ENCODE measurements around the gene MRPL40. TPM values are rescaled to one million over a fixed set of nuclear protein-coding genes. Genes with fewer than 3 reads are reported as not detected.

Gene MRPL40
- total and polyA plus RNA-seq, 2 donors (not counting 1 experiment from before 2014, with no cell fraction given): 12.5 to 21.9 TPM

DNA sequence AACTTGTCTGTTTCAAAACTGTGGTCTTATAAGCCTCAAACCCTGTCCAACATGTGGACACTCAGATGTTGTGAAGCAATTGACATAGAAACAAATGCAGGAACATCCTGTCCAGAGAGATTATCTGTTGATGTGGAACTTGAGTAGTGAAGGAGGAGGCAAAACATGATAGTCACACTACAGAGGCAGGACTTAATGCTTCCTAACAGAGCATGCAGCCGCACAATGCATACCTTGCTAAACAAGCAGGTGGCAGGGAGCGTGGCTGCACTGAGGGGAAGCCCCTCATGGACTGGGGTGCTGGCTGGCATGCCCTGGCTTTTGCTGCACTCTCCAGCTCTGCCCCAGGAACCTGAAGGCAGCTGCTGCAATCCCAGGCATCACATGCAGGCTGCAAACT, 9.8 kb downstream of the MRPL40 start:
- H3K4me3 ChIP-seq (ENCODE audit: control extremely low read depth in 1 of 5, extremely low read depth in 1 of 5, insufficient read depth in 1 of 5, low read depth in 2 of 5, low read length in 4 of 5): no peak overlapping the region
- DNase-seq (no peak), ATAC-seq (ENCODE audit: low read depth) (no peak)
- peaks cover 8 to 11% of the 10 kb centered on the region in 2 donors for H3K4me1 ChIP-seq (ENCODE audit: control insufficient read depth in 2 of 2, insufficient read depth in 2 of 2, low read length in 2 of 2)
- H3K27ac ChIP-seq (ENCODE audit: low read length in 2 of 2): no peak overlapping the region
- Mint-ChIP-seq H3K4me1 (peaks cover 32% of the 10 kb centered on the region), H3K9me3 (ENCODE audit: insufficient read depth) (no peaks in the 10 kb centered on the region), H3K4me3 (no peak overlapping the region), H3K27me3 (no peaks in the 10 kb centered on the region), H3K27ac (no peak overlapping the region)
- TF ChIP-seq, protein P1, sequence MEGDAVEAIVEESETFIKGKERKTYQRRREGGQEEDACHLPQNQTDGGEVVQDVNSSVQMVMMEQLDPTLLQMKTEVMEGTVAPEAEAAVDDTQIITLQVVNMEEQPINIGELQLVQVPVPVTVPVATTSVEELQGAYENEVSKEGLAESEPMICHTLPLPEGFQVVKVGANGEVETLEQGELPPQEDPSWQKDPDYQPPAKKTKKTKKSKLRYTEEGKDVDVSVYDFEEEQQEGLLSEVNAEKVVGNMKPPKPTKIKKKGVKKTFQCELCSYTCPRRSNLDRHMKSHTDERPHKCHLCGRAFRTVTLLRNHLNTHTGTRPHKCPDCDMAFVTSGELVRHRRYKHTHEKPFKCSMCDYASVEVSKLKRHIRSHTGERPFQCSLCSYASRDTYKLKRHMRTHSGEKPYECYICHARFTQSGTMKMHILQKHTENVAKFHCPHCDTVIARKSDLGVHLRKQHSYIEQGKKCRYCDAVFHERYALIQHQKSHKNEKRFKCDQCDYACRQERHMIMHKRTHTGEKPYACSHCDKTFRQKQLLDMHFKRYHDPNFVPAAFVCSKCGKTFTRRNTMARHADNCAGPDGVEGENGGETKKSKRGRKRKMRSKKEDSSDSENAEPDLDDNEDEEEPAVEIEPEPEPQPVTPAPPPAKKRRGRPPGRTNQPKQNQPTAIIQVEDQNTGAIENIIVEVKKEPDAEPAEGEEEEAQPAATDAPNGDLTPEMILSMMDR (IDR thresholded peaks at IDR 0.05): no peak
- TF ChIP-seq EZH2 (IDR thresholded peaks at IDR 0.05; ENCODE audit: borderline replicate concordance, insufficient read depth, low read depth, low read length, poor library complexity, severe bottlenecking): no peak
- 82% methylated on average over 2 of the region's 2 CpGs for WGBS (ENCODE audit: insufficient coverage)
- peaks cover 4 to 38% of the 10 kb centered on the region in 2 experiments for H3K36me3 ChIP-seq (replicated peaks in 1 of 2; ENCODE audit: control extremely low read depth in 1 of 2, control insufficient read depth in 1 of 2, extremely low read depth in 1 of 2, insufficient read depth in 2 of 2, low read length in 1 of 2)
- no peak overlapping the region for H2AFZ ChIP-seq (ENCODE audit: insufficient read depth, low read depth, low read length, poor library complexity, severe bottlenecking)
- ChIA-PET CTCF (no interaction called here), POLR2A (no interaction called here)
- H3K79me2 ChIP-seq (ENCODE audit: control insufficient read depth, insufficient read depth, low read length): peaks cover 67% of the 10 kb centered on the region
- H3K9me3 ChIP-seq (ENCODE audit: control extremely low read depth in 1 of 3, control insufficient read depth in 2 of 3, insufficient read depth in 1 of 3, low read length in 2 of 3): no peaks in the 10 kb centered on the region
- no peak overlapping the region for H3K4me2 ChIP-seq (replicated peaks; ENCODE audit: low read depth, low read length, poor library complexity, severe bottlenecking)
- H3K27me3 ChIP-seq (replicated peaks in 1 of 4; ENCODE audit: control extremely low read depth in 1 of 4, control insufficient read depth in 3 of 4, insufficient read depth in 4 of 4, low read length in 3 of 4): no peaks in the 10 kb centered on the region
- intact Hi-C loops (cut with micrococcal nuclease): no loop called here
- peaks cover 22% of the 10 kb centered on the region for H4K20me1 ChIP-seq (ENCODE audit: control insufficient read depth, insufficient read depth, low read length, poor library complexity, severe bottlenecking)
- no peak overlapping the region for H3K9ac ChIP-seq (ENCODE audit: low read length)

DNA sequence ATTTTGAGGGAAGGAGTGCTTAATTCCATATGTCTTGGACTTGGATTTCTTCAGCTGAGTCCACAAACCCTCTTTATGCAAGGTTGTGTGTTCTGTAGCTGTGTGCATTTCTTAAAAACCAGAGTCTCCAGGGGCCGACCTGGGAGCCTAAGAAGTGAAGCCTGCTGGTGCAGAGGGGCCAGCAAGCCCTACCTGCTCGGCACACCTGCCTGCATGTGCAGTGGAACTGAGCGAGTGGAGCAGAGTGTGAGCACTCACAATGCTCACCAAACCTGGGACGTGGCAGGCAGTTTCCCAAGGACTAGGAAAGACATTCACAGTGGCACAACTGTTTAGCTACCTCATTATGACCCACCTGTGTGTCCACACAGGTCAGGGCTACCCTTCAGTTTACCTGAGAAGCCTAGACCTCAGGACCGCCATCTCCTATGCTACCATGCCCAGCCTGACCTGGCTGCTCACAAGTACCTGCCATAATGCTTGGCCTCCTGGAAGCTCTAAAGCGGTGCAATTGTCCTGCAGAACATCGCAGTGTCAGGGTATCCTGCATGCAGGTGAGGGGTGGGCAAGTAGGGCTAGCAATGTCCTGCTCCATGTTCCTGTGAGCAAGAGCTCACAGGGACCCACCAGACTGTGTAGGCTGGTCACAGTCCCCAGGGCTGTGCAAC, 11.3 kb downstream of the MRPL40 start:
- no peak overlapping the region for H3K27ac Mint-ChIP-seq
- Histone ChIP-seq H3K4me1 (ENCODE audit: control insufficient read depth in 2 of 2, insufficient read depth in 2 of 2, low read length in 2 of 2) (peaks cover 12 to 19% of the 10 kb centered on the region in 2 donors), H3K9me3 (ENCODE audit: control extremely low read depth in 1 of 3, control insufficient read depth in 2 of 3, insufficient read depth in 1 of 3, low read length in 2 of 3) (no peaks in the 10 kb centered on the region), H2AFZ (ENCODE audit: insufficient read depth, low read depth, low read length, poor library complexity, severe bottlenecking) (no peak overlapping the region), H4K20me1 (ENCODE audit: control insufficient read depth, insufficient read depth, low read length, poor library complexity, severe bottlenecking) (peaks cover 22% of the 10 kb centered on the region), H3K4me3 (ENCODE audit: control extremely low read depth in 1 of 5, extremely low read depth in 1 of 5, insufficient read depth in 1 of 5, low read depth in 2 of 5, low read length in 4 of 5) (no peak overlapping the region), H3K27me3 (replicated peaks in 1 of 4; ENCODE audit: control extremely low read depth in 1 of 4, control insufficient read depth in 3 of 4, insufficient read depth in 4 of 4, low read length in 3 of 4) (no peaks in the 10 kb centered on the region), H3K4me2 (replicated peaks; ENCODE audit: low read depth, low read length, poor library complexity, severe bottlenecking) (no peak overlapping the region), H3K27ac (ENCODE audit: low read length in 2 of 2) (no peak overlapping the region), H3K36me3 (replicated peaks in 1 of 2; ENCODE audit: control extremely low read depth in 1 of 2, control insufficient read depth in 1 of 2, extremely low read depth in 1 of 2, insufficient read depth in 2 of 2, low read length in 1 of 2) (peaks cover 0 to 38% of the 10 kb centered on the region in 2 experiments), H3K9ac (ENCODE audit: low read length) (no peak overlapping the region), H3K79me2 (ENCODE audit: control insufficient read depth, insufficient read depth, low read length) (peaks cover 76% of the 10 kb centered on the region)
- H3K4me3 Mint-ChIP-seq: no peak overlapping the region
- intact Hi-C loops (cut with micrococcal nuclease): no loop called here
- DNase-seq: no peak
- 85% methylated on average over 7 of the region's 7 CpGs for WGBS (ENCODE audit: insufficient coverage)
- ChIA-PET POLR2A (interaction anchor here (4.5 kb wide), 1 partner anchor 10 kb away, joined by 29 read pairs; the partner anchor contains the start of genes HIRA and MRPL40), CTCF (interaction anchor here (1.6 kb wide), 1 partner anchor 145 kb away, joined by 4 read pairs; no protein-coding TSS in a partner anchor)
- peaks cover 41% of the 10 kb centered on the region for H3K4me1 Mint-ChIP-seq
- TF ChIP-seq, protein P1 (IDR thresholded peaks at IDR 0.05): no peak
- TF ChIP-seq EZH2 (IDR thresholded peaks at IDR 0.05; ENCODE audit: borderline replicate concordance, insufficient read depth, low read depth, low read length, poor library complexity, severe bottlenecking): no peak
- H3K9me3 Mint-ChIP-seq (ENCODE audit: insufficient read depth): no peaks in the 10 kb centered on the region
- no peaks in the 10 kb centered on the region for H3K27me3 Mint-ChIP-seq
- ATAC-seq (ENCODE audit: low read depth): no peak
